ENCODE measurements around the gene PNLDC1.

Gene PNLDC1

GRCh38 chr6:159800141-159800865 lies at the start of gene PNLDC1:
TSS of gene PNLDC1 (plus strand) at chr6:159800276. CDS start at chr6:159800308, 32 bp downstream.
- H3K27ac Mint-ChIP-seq, result no peak within 1 kb of the TSS
- no peaks in the 10 kb centered on the region for H3K9me3 Mint-ChIP-seq
- H3K4me1 Mint-ChIP-seq, result peaks cover 25% of the 10 kb centered on the region
- H3K27me3 Mint-ChIP-seq, result no peaks in the 10 kb centered on the region
- H3K4me3 Mint-ChIP-seq, result no peak within 1 kb of the TSS
- peaks cover 4% of the 10 kb centered on the region for H3K36me3 Mint-ChIP-seq

- H3K4me1 Mint-ChIP-seq, result peaks cover 3% of the 10 kb centered on the region
- H3K27ac Mint-ChIP-seq, result no peak overlapping the region
- peaks cover 18% of the 10 kb centered on the region for H3K36me3 Mint-ChIP-seq
- H3K9me3 Mint-ChIP-seq, result no peaks in the 10 kb centered on the region
- no peaks in the 10 kb centered on the region for H3K27me3 Mint-ChIP-seq
- no peak overlapping the region for H3K4me3 Mint-ChIP-seq
Measured at GRCh38 chr6:159751448-159751847, 48.6 kb upstream of the PNLDC1 start.

- Mint-ChIP-seq H3K4me1 (peaks cover 8% of the 10 kb centered on the region), H3K27me3 (no peaks in the 10 kb centered on the region), H3K4me3 (no peak overlapping the region), H3K27ac (peak overlapping the region; percentile 10), H3K9me3 (no peaks in the 10 kb centered on the region), H3K36me3 (peaks cover 20% of the 10 kb centered on the region)
Measured at GRCh38 chr6:159753081-159753872, 46.8 kb upstream of the PNLDC1 start.

GRCh38 chr6:159754401-159754800 lies 45.7 kb upstream of the PNLDC1 start:
- Mint-ChIP-seq H3K4me3 (no peak overlapping the region), H3K4me1 (peaks cover 13% of the 10 kb centered on the region), H3K36me3 (peaks cover 22% of the 10 kb centered on the region), H3K27me3 (no peaks in the 10 kb centered on the region), H3K9me3 (no peaks in the 10 kb centered on the region), H3K27ac (no peak overlapping the region)

- Mint-ChIP-seq H3K27me3 (no peaks in the 10 kb centered on the region), H3K36me3 (peaks cover 26% of the 10 kb centered on the region), H3K27ac (no peak overlapping the region), H3K4me1 (peaks cover 20% of the 10 kb centered on the region), H3K9me3 (no peaks in the 10 kb centered on the region), H3K4me3 (no peak overlapping the region)
Measured at GRCh38 chr6:159754959-159755914, 44.8 kb upstream of the PNLDC1 start.

- Mint-ChIP-seq H3K27me3 (no peaks in the 10 kb centered on the region), H3K36me3 (peaks cover 26% of the 10 kb centered on the region), H3K4me3 (no peak overlapping the region), H3K9me3 (no peaks in the 10 kb centered on the region), H3K27ac (no peak overlapping the region), H3K4me1 (peaks cover 30% of the 10 kb centered on the region)
Measured at GRCh38 chr6:159756508-159756907, 43.6 kb upstream of the PNLDC1 start.

- Mint-ChIP-seq H3K4me3 (no peak overlapping the region), H3K9me3 (no peaks in the 10 kb centered on the region), H3K27me3 (no peaks in the 10 kb centered on the region), H3K36me3 (peaks cover 23% of the 10 kb centered on the region), H3K27ac (peak overlapping the region; percentile 85), H3K4me1 (peaks cover 37% of the 10 kb centered on the region)
Measured at GRCh38 chr6:159758031-159759001, 41.8 kb upstream of the PNLDC1 start.

GRCh38 chr6:159759645-159760044 lies 40.4 kb upstream of the PNLDC1 start:
- peaks cover 18% of the 10 kb centered on the region for H3K36me3 Mint-ChIP-seq
- H3K27me3 Mint-ChIP-seq, result no peaks in the 10 kb centered on the region
- H3K4me3 Mint-ChIP-seq, result peak overlapping the region; percentile 45
- H3K9me3 Mint-ChIP-seq, result no peaks in the 10 kb centered on the region
- H3K27ac Mint-ChIP-seq, result peak overlapping the region; percentile 85
- H3K4me1 Mint-ChIP-seq, result peaks cover 37% of the 10 kb centered on the region

GRCh38 chr6:159760602-159761057 lies 39.4 kb upstream of the PNLDC1 start:
- H3K4me3 Mint-ChIP-seq, result peak overlapping the region; percentile 93
- peaks cover 15% of the 10 kb centered on the region for H3K36me3 Mint-ChIP-seq
- peak overlapping the region; percentile 96 for H3K27ac Mint-ChIP-seq
- H3K4me1 Mint-ChIP-seq, result peaks cover 34% of the 10 kb centered on the region
- no peaks in the 10 kb centered on the region for H3K27me3 Mint-ChIP-seq
- no peaks in the 10 kb centered on the region for H3K9me3 Mint-ChIP-seq

- peak overlapping the region; percentile 96 for H3K27ac Mint-ChIP-seq
- H3K4me3 Mint-ChIP-seq, result peak overlapping the region; percentile 93
- H3K27me3 Mint-ChIP-seq, result no peaks in the 10 kb centered on the region
- no peaks in the 10 kb centered on the region for H3K9me3 Mint-ChIP-seq
- H3K4me1 Mint-ChIP-seq, result peaks cover 34% of the 10 kb centered on the region
- H3K36me3 Mint-ChIP-seq, result peaks cover 13% of the 10 kb centered on the region
Measured at GRCh38 chr6:159761129-159761872, 38.8 kb upstream of the PNLDC1 start.

- Mint-ChIP-seq H3K27ac (peak within 1 kb of the TSS; percentile 96), H3K27me3 (no peaks in the 10 kb centered on the region), H3K36me3 (peaks cover 13% of the 10 kb centered on the region), H3K9me3 (no peaks in the 10 kb centered on the region), H3K4me3 (peak within 1 kb of the TSS; percentile 93), H3K4me1 (peaks cover 34% of the 10 kb centered on the region)
Measured at GRCh38 chr6:159761873-159762680, 38.0 kb upstream of the PNLDC1 start, which contains the start of gene ACAT2. TSS of gene ACAT2 (plus strand) at chr6:159762045. CDS start at chr6:159762088, 43 bp downstream.

- Mint-ChIP-seq H3K27me3 (no peaks in the 10 kb centered on the region), H3K4me3 (peak overlapping the region; percentile 93), H3K36me3 (peaks cover 12% of the 10 kb centered on the region), H3K27ac (peak overlapping the region; percentile 94), H3K4me1 (peaks cover 33% of the 10 kb centered on the region), H3K9me3 (no peaks in the 10 kb centered on the region)
Measured at GRCh38 chr6:159762681-159763293, 37.3 kb upstream of the PNLDC1 start.

- peaks cover 10% of the 10 kb centered on the region for H3K4me1 Mint-ChIP-seq
- H3K27ac Mint-ChIP-seq, result no peak overlapping the region
- no peaks in the 10 kb centered on the region for H3K9me3 Mint-ChIP-seq
- H3K27me3 Mint-ChIP-seq, result no peaks in the 10 kb centered on the region
- H3K4me3 Mint-ChIP-seq, result no peak overlapping the region
- peaks cover 16% of the 10 kb centered on the region for H3K36me3 Mint-ChIP-seq
Measured at GRCh38 chr6:159766906-159767305, 33.2 kb upstream of the PNLDC1 start.
